ENCODE measurements around the gene N4BP2L1. TPM values are rescaled to one million over a fixed set of nuclear protein-coding genes. Genes with fewer than 3 reads are reported as not detected.

Gene N4BP2L1
- total RNA-seq, result 10 to 100 TPM; 52.1 to 82.9 (median 75.4) TPM
- 91.2 TPM for total RNA-seq (2013)

- H3K27me3 ChIP-seq (ENCODE audit: control insufficient read depth, insufficient read depth, low read length), result no peaks in the 10 kb centered on the region
- peak within 1 kb of the TSS; percentile 96 for H3K27ac ChIP-seq (ENCODE audit: low read length)
- under 1% methylated on average over 40 of the region's 40 CpGs for WGBS (ENCODE audit: insufficient coverage)
- Mint-ChIP-seq H3K27ac (peak within 1 kb of the TSS; percentile 98 to 100), H3K36me3 (no peaks in the 10 kb centered on the region), H3K4me3 (peak within 1 kb of the TSS; percentile 99), H3K9me3 (no peaks in the 10 kb centered on the region), H3K27me3 (ENCODE audit: low read depth in 2 of 2) (no peaks in the 10 kb centered on the region), H3K4me1 (peaks cover 42 to 49% of the 10 kb centered on the region in 2 donors)
- peak; percentile 72 to 83 (median 73) for ATAC-seq
- intact Hi-C loops (cut with micrococcal nuclease), result loop anchor here (1.0 to 5.0 kb wide), 5 partner anchors 41 to 1115 kb away; partner anchors contain the start of genes N4BP2L2 and PDS5B
- no peaks in the 10 kb centered on the region for H3K36me3 ChIP-seq (ENCODE audit: control insufficient read depth, insufficient read depth, low read length)
- peaks cover 40% of the 10 kb centered on the region for H3K4me1 ChIP-seq (ENCODE audit: control insufficient read depth, insufficient read depth, low read length)
- H3K9me3 ChIP-seq (ENCODE audit: control insufficient read depth, insufficient read depth, low read length), result no peaks in the 10 kb centered on the region
- H3K4me3 ChIP-seq (ENCODE audit: low read length), result peak within 1 kb of the TSS; percentile 51
- no peak for TF ChIP-seq CTCF (IDR thresholded peaks at IDR 0.05)
- DNase-seq, result peak; percentile 77 to 90
Measured at GRCh38 chr13:32427852-32428580, at the start of gene N4BP2L1. TSS of gene N4BP2L1 (minus strand) at chr13:32428130. CDS start at chr13:32428082, 48 bp downstream.

- no peak for ATAC-seq
- Histone ChIP-seq H3K9me3 (ENCODE audit: control insufficient read depth, insufficient read depth, low read length) (no peaks in the 10 kb centered on the region), H3K36me3 (ENCODE audit: control insufficient read depth, insufficient read depth, low read length) (no peaks in the 10 kb centered on the region), H3K27ac (ENCODE audit: low read length) (no peak overlapping the region), H3K4me3 (ENCODE audit: low read length) (no peak overlapping the region), H3K4me1 (ENCODE audit: control insufficient read depth, insufficient read depth, low read length) (no peaks in the 10 kb centered on the region), H3K27me3 (ENCODE audit: control insufficient read depth, insufficient read depth, low read length) (no peaks in the 10 kb centered on the region)
- Mint-ChIP-seq H3K36me3 (no peaks in the 10 kb centered on the region), H3K27ac (no peak overlapping the region), H3K9me3 (no peaks in the 10 kb centered on the region), H3K4me1 (no peaks in the 10 kb centered on the region), H3K4me3 (no peak overlapping the region), H3K27me3 (ENCODE audit: low read depth in 2 of 2) (no peaks in the 10 kb centered on the region)
- no peak for DNase-seq
- TF ChIP-seq CTCF (IDR thresholded peaks at IDR 0.05), result no peak
- WGBS (ENCODE audit: insufficient coverage), result 95% methylated on average over 5 of the region's 5 CpGs
- intact Hi-C loops (cut with micrococcal nuclease), result no loop called here
Measured at GRCh38 chr13:32476892-32477291, 49.0 kb upstream of the N4BP2L1 start.

DNA sequence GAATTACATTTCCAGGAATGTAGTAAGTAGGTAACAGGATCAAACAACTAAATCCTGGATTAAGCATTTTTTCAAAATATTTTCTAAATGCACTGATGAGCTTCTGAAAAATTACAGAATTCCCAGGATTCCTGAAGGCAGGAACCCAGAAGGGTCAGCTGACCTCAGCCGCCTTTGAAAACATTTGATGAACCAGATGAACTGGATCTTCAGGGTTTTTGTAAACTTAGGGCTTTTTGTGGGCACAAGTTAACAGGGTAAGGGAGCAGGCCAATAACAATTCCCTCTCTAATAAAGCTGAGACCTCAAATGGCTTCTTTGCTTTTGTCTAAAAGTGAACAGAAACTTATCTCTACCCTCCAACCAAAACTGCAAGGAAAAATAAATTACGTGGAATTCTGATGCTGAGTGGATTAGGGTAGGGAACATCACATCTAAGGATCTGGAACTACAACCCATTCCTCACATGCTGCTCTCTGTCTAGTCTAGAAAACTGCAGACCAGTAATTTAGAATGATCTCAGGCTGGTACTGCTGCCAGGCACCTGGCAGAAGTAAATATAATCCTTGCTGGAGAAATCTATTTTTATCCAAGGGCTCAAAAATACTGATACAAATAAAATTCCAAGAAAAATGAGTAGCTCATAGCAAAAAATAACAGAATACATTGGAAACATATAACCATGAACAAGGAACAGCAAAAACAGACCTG lies 48.2 kb upstream of the N4BP2L1 start:
- DNase-seq (no peak), ATAC-seq (no peak)
- Mint-ChIP-seq H3K4me1 (peaks cover 0 to 2% of the 10 kb centered on the region in 2 donors), H3K9me3 (no peaks in the 10 kb centered on the region), H3K27ac (no peak overlapping the region), H3K27me3 (ENCODE audit: low read depth in 2 of 2) (no peaks in the 10 kb centered on the region), H3K36me3 (no peaks in the 10 kb centered on the region), H3K4me3 (no peak overlapping the region)
- intact Hi-C loops (cut with micrococcal nuclease), result no loop called here
- WGBS (ENCODE audit: insufficient coverage), result 95% methylated on average over 1 of the region's 2 CpGs
- H3K4me1 ChIP-seq (ENCODE audit: control insufficient read depth, insufficient read depth, low read length), result no peaks in the 10 kb centered on the region
- no peaks in the 10 kb centered on the region for H3K36me3 ChIP-seq (ENCODE audit: control insufficient read depth, insufficient read depth, low read length)
- no peaks in the 10 kb centered on the region for H3K27me3 ChIP-seq (ENCODE audit: control insufficient read depth, insufficient read depth, low read length)
- no peak for TF ChIP-seq CTCF (IDR thresholded peaks at IDR 0.05)
- H3K9me3 ChIP-seq (ENCODE audit: control insufficient read depth, insufficient read depth, low read length), result no peaks in the 10 kb centered on the region
- no peak overlapping the region for H3K4me3 ChIP-seq (ENCODE audit: low read length)
- H3K27ac ChIP-seq (ENCODE audit: low read length), result no peak overlapping the region
